Cerebellar nuclear complex (tissue), 1 donor: ENCODE results near the gene PON2.

Source experiments
- DNase-seq, 2 experiments: peaks; one replicate each; lab custom pipeline; 2025; lab: John Stamatoyannopoulos, UW

Gene PON2

GRCh38 chr7:95444796-95445195, 10.0 kb upstream of the PON2 start:
- DNase-seq: no peak

GRCh38 chr7:95441042-95441823, 6.4 kb upstream of the PON2 start:
- no peak for DNase-seq

DNA sequence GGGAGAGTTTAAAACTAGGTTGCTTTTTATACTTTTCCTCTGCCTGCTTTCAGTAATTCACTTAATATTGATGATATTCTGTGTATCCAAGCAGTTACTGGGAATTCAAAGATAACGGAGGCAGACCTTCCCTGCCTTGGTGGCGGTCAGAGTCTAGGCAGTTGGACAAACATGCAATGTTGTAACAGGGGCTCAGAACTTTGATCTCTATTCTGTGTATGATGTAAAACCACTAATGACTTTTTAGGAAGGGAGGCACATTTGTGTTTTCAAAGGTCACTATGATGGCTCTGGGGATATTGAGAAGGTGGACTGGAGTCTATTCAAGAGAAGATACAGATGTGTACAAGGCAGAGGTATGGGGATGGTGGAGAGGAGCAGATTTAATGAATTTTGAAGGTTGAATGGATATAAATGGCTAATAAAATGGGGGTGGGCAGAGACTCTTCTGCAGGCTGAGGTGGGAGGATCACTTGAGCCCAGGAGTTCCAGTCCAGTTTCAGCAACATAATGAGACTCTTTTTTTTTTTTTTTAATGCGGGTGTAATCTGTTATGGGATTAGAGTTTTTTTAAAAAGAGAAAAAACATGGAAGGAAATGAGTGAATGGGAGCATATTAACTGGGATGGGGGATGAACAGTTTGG, 5.7 kb upstream of the PON2 start:
- DNase-seq: no peak

DNA sequence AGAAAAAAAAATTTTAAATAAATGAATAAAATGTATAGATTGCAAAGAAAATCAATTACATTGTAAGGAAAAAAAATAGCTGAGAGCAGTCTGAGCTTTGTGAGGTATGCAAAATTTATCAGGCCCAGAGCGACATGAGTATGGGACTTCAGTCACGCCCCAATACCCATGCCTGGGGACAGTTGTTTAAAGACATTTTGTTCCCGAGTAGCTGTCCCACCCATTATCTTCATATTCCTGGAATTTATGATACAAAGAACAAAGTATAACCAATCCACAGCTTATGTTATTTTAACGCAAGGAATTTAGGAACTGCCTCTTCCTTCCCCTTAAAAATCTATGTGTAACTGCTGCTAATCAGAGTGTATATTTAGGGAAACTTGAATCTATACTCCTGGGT, 1.6 kb upstream of the PON2 start:
- no peak for DNase-seq

- DNase-seq: no peak
These were observed 573 bp upstream of the PON2 start for GRCh38 chr7:95435422-95435780.

GRCh38 chr7:95433952-95434556, 774 bp downstream of the PON2 start:
- no peak for DNase-seq

DNA sequence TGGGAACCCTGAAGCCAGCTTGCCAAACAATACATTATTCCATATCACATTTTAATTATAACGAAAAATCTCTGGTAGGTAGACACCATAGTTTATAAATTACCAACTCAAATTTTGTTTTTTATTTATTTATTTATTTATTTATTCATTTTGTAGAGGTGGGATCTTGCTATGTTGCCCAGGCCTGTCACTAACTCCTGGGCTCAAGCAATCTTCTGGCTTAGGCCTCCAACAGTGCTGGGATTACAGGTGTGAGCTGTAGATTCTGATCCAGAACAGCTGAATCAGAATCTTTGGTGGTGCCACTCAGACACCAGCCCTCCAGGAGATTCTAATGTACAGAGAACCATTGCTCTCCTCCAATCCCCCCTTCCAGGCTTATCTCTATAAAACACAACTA, 1.7 kb downstream of the PON2 start:
- DNase-seq: no peak

DNA sequence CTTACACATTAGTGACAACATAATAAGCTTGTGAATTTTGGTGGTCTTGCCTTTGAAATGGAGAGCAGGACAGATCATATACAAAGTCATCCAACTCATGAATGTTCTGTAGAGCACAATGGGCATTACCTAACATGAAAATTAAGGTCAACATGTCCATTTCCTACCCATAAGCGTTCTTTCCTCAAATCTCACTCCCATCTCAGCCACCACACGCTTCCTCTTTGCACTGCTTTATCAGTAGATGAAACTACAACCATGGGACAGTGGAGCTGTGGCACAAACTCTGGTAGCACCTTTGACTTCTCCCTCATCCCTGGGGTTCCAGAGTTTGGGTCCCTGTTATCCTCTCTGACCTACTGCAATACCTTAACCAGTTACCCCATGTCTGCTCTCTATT, 2.2 kb downstream of the PON2 start:
- DNase-seq: no peak

DNA sequence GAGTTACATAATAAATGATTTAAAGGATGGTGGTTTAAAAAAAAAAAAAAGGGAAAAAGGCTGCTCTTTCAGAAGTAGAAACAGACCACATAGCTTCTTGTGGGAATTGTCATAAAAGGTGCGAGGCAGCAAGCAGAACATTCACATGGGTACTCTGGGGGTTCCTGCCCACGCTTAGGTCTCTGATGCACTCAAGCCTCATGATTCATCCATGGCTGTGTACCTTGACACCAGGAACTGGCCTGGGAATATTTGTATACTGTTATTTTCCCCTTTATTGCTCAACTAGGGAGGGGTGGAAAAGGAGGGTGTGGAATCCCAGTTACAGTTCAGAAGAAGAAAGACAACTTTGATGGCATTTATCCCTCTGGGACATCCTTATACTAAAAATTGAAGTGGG, 4.0 kb downstream of the PON2 start:
- DNase-seq: no peak

GRCh38 chr7:95429241-95429990, 5.4 kb downstream of the PON2 start:
- no peak for DNase-seq

DNA sequence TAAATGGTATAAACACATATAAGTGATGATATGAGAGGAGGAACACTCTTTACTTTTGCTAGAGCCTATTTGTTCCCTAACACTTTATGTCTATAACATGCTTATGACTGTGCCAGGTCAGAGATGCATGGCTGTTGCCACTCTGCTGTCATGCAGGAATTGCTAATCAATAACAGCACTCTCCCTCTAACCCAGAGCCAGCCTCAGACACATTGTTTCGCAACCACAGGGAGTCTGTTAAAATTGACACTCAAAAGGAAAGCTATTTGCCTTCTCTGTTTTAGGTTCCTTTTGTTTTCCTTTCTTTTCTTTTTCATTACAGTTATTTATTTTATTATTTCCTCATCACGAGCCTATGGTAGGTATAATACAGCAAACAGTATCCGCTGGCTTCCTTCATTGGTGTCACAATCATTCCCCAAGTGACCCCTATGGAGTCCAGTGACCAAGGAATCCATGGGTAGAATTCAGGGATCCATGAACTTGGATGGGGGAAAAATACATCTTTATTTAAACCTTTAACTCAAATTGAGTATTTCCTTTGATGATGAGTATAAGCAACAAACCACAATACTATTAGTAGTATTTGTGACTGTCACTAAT, 6.8 kb downstream of the PON2 start:
- no peak for DNase-seq

DNA sequence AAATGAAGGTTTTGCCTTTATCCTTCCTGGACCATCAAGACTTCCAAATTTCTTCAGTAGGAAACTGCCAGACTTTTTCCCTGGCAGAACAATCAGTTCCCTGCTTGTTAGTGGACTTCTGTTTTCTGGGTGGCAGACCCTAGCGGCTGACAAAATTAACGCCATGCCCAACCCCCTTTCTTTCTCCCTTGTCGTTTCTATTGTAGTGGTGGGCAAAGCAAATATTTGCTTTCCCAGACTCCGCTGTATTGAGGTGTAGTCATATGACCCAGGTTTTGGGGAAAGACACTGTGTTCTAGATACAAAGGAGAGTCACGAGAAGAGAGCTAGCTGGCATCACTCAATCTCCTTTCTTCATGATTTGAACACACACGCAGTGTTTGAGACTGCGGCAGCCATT, 7.7 kb downstream of the PON2 start:
- DNase-seq: no peak

DNA sequence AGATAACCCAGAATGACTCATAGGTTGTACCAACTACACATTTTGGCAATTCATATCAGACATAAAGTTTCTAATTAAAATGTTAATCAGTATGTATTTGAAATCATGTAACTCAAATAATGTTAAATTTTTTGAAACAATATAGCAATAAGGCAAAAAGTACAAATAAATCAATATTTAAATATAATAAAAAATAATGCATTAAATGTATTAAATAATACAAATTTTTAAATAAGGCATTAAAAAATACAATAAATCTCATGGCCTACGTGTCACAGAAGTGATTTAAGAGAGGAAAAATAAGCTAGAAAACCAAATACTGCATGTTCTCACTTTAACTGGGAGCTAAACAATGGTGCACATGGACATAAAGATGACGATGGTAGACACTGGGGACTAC, 9.1 kb downstream of the PON2 start:
- DNase-seq: no peak

- DNase-seq: no peak
These were observed 10.1 kb downstream of the PON2 start for GRCh38 chr7:95424716-95425115.

- no peak for DNase-seq
These were observed 12.9 kb downstream of the PON2 start for GRCh38 chr7:95421847-95422444.

DNA sequence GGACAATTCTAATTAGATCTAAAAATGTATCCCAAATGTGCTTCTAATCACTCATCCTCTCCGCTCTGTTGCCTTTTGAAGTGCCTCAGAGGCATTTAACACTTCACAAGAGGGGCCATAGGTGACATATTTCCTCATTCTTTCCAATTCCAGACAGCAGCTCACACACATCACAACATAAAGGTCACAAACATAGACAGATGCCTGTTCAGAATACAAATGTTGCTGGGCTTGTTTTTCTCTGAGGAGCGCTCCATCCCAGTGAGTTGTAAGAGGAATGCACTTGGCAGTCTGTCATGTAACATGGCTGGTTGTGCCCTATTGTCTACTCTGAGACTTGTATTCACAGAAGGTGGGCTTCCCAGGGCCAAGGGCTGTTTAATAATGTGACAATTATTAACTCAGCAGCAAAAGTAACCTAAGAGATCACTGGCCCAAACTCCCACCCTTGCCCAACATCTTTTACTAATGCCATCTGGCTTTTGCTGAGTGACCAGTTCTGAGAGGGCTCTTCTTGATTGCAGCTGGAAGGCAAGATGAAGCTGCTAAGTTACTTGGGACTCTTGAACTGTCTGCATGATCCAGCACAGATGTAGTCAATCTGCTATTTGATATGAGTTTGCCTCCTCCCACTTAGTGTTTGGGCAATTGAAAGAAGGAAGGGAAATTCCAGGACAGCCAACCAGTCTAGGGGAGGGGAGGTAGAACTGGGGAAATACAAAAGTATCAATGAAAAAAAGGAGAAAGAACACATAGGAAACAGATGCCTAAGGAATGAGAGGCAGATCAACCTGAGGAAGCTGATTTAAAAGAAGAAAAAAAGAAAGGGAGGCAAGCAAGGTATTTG, 13.6 kb downstream of the PON2 start:
- no peak for DNase-seq

- DNase-seq: no peak
These were observed 22.8 kb downstream of the PON2 start for GRCh38 chr7:95412075-95412474.

DNA sequence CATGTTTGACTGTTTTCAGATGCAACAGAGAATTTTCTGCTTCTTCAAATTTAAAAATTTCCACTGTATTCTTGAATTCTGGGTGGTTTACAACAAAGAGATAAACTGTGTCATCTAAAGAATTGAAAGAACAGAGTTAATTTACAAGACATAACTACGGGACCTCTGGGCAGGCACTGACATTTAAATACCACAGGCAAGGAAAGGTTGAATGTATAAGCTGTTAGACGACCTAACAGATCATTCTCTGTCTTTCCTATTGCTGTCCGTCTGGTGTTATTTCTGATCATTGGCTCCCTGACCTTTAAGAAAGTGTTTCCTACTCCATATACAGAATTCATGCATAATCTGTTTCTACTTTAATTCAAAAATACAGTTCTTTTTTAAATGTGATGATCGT, 23.2 kb downstream of the PON2 start:
- no peak for DNase-seq

DNA sequence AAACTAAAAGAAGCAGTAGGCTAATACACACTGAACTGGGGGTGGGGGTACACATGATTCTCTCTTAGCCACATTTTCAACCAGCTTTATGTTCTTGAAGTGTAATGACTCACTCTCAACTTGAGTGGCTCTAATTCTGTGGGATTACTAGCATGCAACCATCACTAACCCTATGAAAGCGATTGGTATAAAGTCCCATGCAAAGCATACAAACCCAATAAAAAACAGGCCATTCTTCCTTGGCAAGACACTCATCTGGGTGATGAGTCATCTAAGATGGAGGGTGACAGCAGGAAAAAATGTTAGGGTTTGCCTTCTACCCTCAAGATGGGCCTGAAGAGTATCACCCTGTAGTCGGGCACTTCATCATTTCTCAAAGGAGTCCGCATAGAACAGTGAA, 23.8 kb downstream of the PON2 start:
- DNase-seq: no peak

DNA sequence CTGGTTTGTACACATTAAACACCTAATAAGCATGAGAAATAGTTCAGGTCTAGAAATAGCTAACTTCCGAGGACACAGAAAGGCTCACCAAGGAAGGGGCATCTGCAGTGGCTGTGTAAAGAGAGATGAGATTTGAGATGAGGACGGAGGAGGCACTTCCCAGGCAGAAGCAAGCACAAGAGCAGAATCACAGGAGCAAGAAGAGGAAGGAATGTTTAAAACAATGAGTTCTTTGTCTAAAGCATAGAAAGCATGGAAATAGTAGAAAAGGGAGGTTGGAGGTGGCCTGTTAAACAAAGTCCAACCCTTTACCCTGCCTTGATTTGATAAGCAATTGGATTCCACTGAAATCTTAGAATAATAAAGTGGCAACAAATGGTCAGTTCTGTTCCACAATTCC, 27.1 kb downstream of the PON2 start:
- no peak for DNase-seq

DNA sequence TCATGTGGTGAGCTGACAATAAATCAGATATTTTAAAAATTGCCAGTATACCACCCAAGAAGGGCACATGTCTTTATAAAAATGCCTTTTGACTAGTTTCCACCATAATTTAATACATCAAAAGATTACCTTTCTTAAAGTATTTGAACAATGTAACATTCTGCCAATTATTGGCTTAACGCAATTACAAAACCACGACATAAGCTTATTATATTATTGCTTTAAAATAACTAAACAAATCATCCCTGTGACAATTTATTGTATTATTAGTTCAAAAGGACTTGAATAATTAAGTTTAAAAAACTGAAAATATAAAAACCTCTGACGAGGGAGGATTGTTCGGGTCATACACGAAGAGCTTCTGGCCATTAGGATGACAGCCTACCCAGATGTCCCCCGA, 29.0 kb downstream of the PON2 start:
- no peak for DNase-seq
